Measurements from ENCODE around the gene CEP20.

- TF ChIP-seq CTCF (IDR thresholded peaks at IDR 0.05), result no peak
- no peak for TF ChIP-seq POLR2A (IDR thresholded peaks at IDR 0.05)
Measured at GRCh38 chr16:15849209-15849981, 39.0 kb downstream of the CEP20 start.
